Gastrocnemius medialis (tissue), 4 donors: ENCODE measurements around the gene IFNA16. TPM values are rescaled to one million over a fixed set of nuclear protein-coding genes. Genes with fewer than 3 reads are reported as not detected.
"Not testable (repeated sequence)": the region's sequence is repeated elsewhere in the genome, so short reads cannot be mapped to it uniquely, and the experiment has no call there.

Experiments used
- ATAC-seq, 2 donors: fragments of 150-250 bp; one replicate each; pipeline ENCODE4 v1.9.1; 2016
- DNase-seq, 2 donors: peaks; one replicate each; pipeline ENCODE4 v3.0.0-alpha.2; 2019
- H3K27ac ChIP-seq, 4 donors: fragments of 200-600 bp; sonication (generic); 1 replicate in 1 of 4; 2 replicates in 3 of 4; pipeline ENCODE4 v1.5.1; 2016 to 2018; ENCODE audit warnings: mild to moderate bottlenecking in 2 of 4, moderate library complexity in 1 of 4
- H3K27me3 ChIP-seq, 3 donors: fragments of 200-600 bp; sonication (generic) in 2 of 3; 1 replicate in 1 of 3; 2 replicates in 2 of 3; pipeline versions ENCODE4 v1.5.1 to v1.6.0; 2016 to 2019; ENCODE audit warnings: mild to moderate bottlenecking in 1 of 3, moderate library complexity in 1 of 3
- H3K36me3 ChIP-seq, 2 donors: fragments of 200-600 bp; sonication (generic) in 1 of 2; one replicate each; pipeline ENCODE4 v1.5.1; 2017 to 2018
- H3K4me1 ChIP-seq, 2 donors: fragments of 200-600 bp; sonication (generic) in 1 of 2; one replicate each; pipeline ENCODE4 v1.5.1; 2016 to 2017; ENCODE audit warnings: mild to moderate bottlenecking in 2 of 2
- H3K4me3 ChIP-seq, 4 donors: fragments of 200-600 bp; sonication (generic) in 3 of 4; 1 replicate in 1 of 4; 2 replicates in 3 of 4; pipeline ENCODE4 v1.5.1; 2016 to 2019; ENCODE audit warnings: mild to moderate bottlenecking in 2 of 4
- H3K9me3 ChIP-seq, 3 donors: fragments of 200-600 bp; sonication (generic) in 2 of 3; 1 replicate in 1 of 3; 2 replicates in 2 of 3; pipeline ENCODE4 v1.5.1; 2016 to 2019
- CTCF ChIP-seq, 5 experiments: fragments of 450-650 bp in 3 of 5; fragments of 200-600 bp in 2 of 5; sonication (generic) in 2 of 5; IDR thresholded peaks in 4 of 5; conservative IDR thresholded peaks in 1 of 5; 1 replicate in 4 of 5; 2 replicates in 1 of 5; pipeline ENCODE4 v1.5.1; 2016 to 2019; ENCODE audit warnings: antibody characterized with exemption in 5 of 5, mild to moderate bottlenecking in 3 of 5, moderate library complexity in 3 of 5
- POLR2A ChIP-seq, 2 donors: fragments of 450-650 bp; IDR thresholded peaks; one replicate each; pipeline ENCODE4 v1.6.1; 2017; ENCODE audit warnings: antibody characterized with exemption in 2 of 2, mild to moderate bottlenecking in 2 of 2, moderate library complexity in 2 of 2
- in situ Hi-C, 4 donors: fragments of 200-750 bp; cut with MboI; loops; one replicate each; pipeline versions ENCODE4 v1.15.0 to v1.8.0; 2017; ENCODE audit warnings: low sequenced_read_pairs in 4 of 4
- intact Hi-C: fragments of 100-400 bp; cut with DNase I; formaldehyde crosslinking; loops from one replicate; pipeline ENCODE4 v1.15.1; 2023; ENCODE audit warnings: low total_unique reads
- total RNA-seq, 4 donors: library from RNA; depleted of rRNA; stranded (reverse); fragments of >200 nt; gene quantifications; one replicate each; pipeline versions ENCODE4 v1.1.0 to v1.2.3, GENCODE V29; 2016

Gene IFNA16
- total RNA-seq, 4 donors from 2014 or later = not detected

GRCh38 chr9:21174671-21175070 is 42.4 kb downstream of the IFNA16 start:
- Histone ChIP-seq H3K27ac (no peak overlapping the region), H3K36me3 (no peaks in the 10 kb centered on the region), H3K27me3 (no peaks in the 10 kb centered on the region), H3K4me3 (no peak overlapping the region), H3K9me3 (no peaks in the 10 kb centered on the region), H3K4me1 (no peaks in the 10 kb centered on the region)
- TF ChIP-seq POLR2A (IDR thresholded peaks at IDR 0.05) (no peak), CTCF (IDR thresholded peaks at IDR 0.05 in 4 of 5, conservative IDR thresholded peaks at IDR 0.05 in 1 of 5) (no peak)
- DNase-seq (no peak), ATAC-seq (no peak)
- intact Hi-C loops (no loop called here), in situ Hi-C loops (no loop called here)

GRCh38 chr9:21172156-21172555 is 45.0 kb downstream of the IFNA16 start:
- no peaks in the 10 kb centered on the region for H3K36me3 ChIP-seq
- no peaks in the 10 kb centered on the region for H3K9me3 ChIP-seq
- TF ChIP-seq CTCF (IDR thresholded peaks at IDR 0.05 in 4 of 5, conservative IDR thresholded peaks at IDR 0.05 in 1 of 5) (no peak), POLR2A (IDR thresholded peaks at IDR 0.05) (no peak)
- no peaks in the 10 kb centered on the region for H3K27me3 ChIP-seq
- no peak overlapping the region for H3K4me3 ChIP-seq
- no peaks in the 10 kb centered on the region for H3K4me1 ChIP-seq
- intact Hi-C loops (no loop called here), in situ Hi-C loops (no loop called here)
- DNase-seq = no peak
- H3K27ac ChIP-seq = no peak overlapping the region
- ATAC-seq = no peak

- intact Hi-C loops (no loop called here), in situ Hi-C loops (no loop called here)
- H3K4me1 ChIP-seq = no peaks in the 10 kb centered on the region
- H3K9me3 ChIP-seq = no peaks in the 10 kb centered on the region
- no peak overlapping the region for H3K27ac ChIP-seq
- no peaks in the 10 kb centered on the region for H3K27me3 ChIP-seq
- DNase-seq (no peak), ATAC-seq (no peak)
- H3K36me3 ChIP-seq = no peaks in the 10 kb centered on the region
- no peak overlapping the region for H3K4me3 ChIP-seq
- TF ChIP-seq CTCF (IDR thresholded peaks at IDR 0.05 in 4 of 5, conservative IDR thresholded peaks at IDR 0.05 in 1 of 5) = no peak
- TF ChIP-seq POLR2A (IDR thresholded peaks at IDR 0.05) = no peak
Measured at GRCh38 chr9:21171351-21171750, 45.8 kb downstream of the IFNA16 start.

- H3K27me3 ChIP-seq, H3K27ac ChIP-seq, in situ Hi-C loops, H3K4me1 ChIP-seq, H3K36me3 ChIP-seq, H3K4me3 ChIP-seq, DNase-seq, H3K9me3 ChIP-seq, ATAC-seq, intact Hi-C loops: not testable (repeated sequence)
Measured at GRCh38 chr9:21166560-21166959, 50.6 kb downstream of the IFNA16 start, which contains the start of gene IFNA21. IFNA21 (minus strand) TSS chr9:21166660; CDS start chr9:21166612, 48 bp downstream.

Other genes with a start within 250 kb of the IFNA16 start
- gene HACD4, start 185.7 kb downstream of the IFNA16 start, total RNA-seq = under 1 TPM; 0.15 to 0.71 (median 0.44) TPM
- not detected for gene IFNB1, start 139.4 kb downstream of the IFNA16 start, total RNA-seq
- gene IFNW1, start 75.5 kb downstream of the IFNA16 start, total RNA-seq = not detected
- gene IFNA21, start 50.7 kb downstream of the IFNA16 start, total RNA-seq = not detected
- not detected for gene IFNA4, start 29.7 kb downstream of the IFNA16 start, total RNA-seq
- not detected for gene IFNA7, start 15.1 kb downstream of the IFNA16 start, total RNA-seq
- gene IFNA10, start 10.2 kb downstream of the IFNA16 start, total RNA-seq = not detected
- not detected for gene IFNA17, start 10.9 kb upstream of the IFNA16 start, total RNA-seq
- not detected for gene IFNA14, start 22.7 kb upstream of the IFNA16 start, total RNA-seq
- not detected for gene IFNA5, start 88.0 kb upstream of the IFNA16 start, total RNA-seq
- gene KLHL9, start 118.1 kb upstream of the IFNA16 start, total RNA-seq = 1 to 10 TPM; 5.2 to 8.2 (median 6.5) TPM
- gene IFNA6, start 133.6 kb upstream of the IFNA16 start, total RNA-seq = not detected
- not detected for gene IFNA13, start 150.7 kb upstream of the IFNA16 start, total RNA-seq
- not detected for gene IFNA2, start 168.1 kb upstream of the IFNA16 start, total RNA-seq
- gene IFNA8, start 191.8 kb upstream of the IFNA16 start, total RNA-seq = not detected
- gene IFNA1, start 223.1 kb upstream of the IFNA16 start, total RNA-seq = not detected